ENCODE data around the gene LPP. TPM values are rescaled to one million over a fixed set of nuclear protein-coding genes. Genes with fewer than 3 reads are reported as not detected.
A peak's percentile ranks its signal among the peaks of the same experiment; 100 is the strongest.

Gene LPP
- total RNA-seq, 2 experiments from 2014 or later = 27.5 to 31.8 TPM

- DNase-seq = no peak
- Mint-ChIP-seq H3K27me3 (ENCODE audit: low read depth) (no peaks in the 10 kb centered on the region), H3K9me3 (no peaks in the 10 kb centered on the region), H3K4me1 (ENCODE audit: low read depth) (peaks cover 40% of the 10 kb centered on the region), H3K27ac (no peak overlapping the region), H3K4me3 (no peak overlapping the region), H3K36me3 (ENCODE audit: low read depth) (peaks cover 8% of the 10 kb centered on the region)
- intact Hi-C loops (cut with micrococcal nuclease) = no loop called here
- CTCF ChIA-PET = interaction anchor here (0.7 to 1.3 kb wide), 3 partner anchors 8 to 1003 kb away, joined by 3 to 5 read pairs (median 3); no protein-coding TSS in a partner anchor
Observed at GRCh38 chr3:188304501-188304900, 150.5 kb downstream of the LPP start.

GRCh38 chr3:188305220-188305619 lies 151.3 kb downstream of the LPP start:
- Mint-ChIP-seq H3K4me3 (no peak overlapping the region), H3K27ac (no peak overlapping the region), H3K9me3 (no peaks in the 10 kb centered on the region), H3K36me3 (ENCODE audit: low read depth) (peaks cover 8% of the 10 kb centered on the region), H3K27me3 (ENCODE audit: low read depth) (no peaks in the 10 kb centered on the region), H3K4me1 (ENCODE audit: low read depth) (peaks cover 44% of the 10 kb centered on the region)
- intact Hi-C loops (cut with micrococcal nuclease) = no loop called here
- DNase-seq = no peak
- CTCF ChIA-PET = interaction anchor here (1.3 kb wide), 1 partner anchor 564 kb away, joined by 5 read pairs; no protein-coding TSS in a partner anchor

GRCh38 chr3:188306435-188307005 lies 152.6 kb downstream of the LPP start:
- no peaks in the 10 kb centered on the region for H3K9me3 Mint-ChIP-seq
- peaks cover 5% of the 10 kb centered on the region for H3K36me3 Mint-ChIP-seq (ENCODE audit: low read depth)
- intact Hi-C loops (cut with micrococcal nuclease) = no loop called here
- no peak overlapping the region for H3K4me3 Mint-ChIP-seq
- no peak for DNase-seq
- peaks cover 44% of the 10 kb centered on the region for H3K4me1 Mint-ChIP-seq (ENCODE audit: low read depth)
- CTCF ChIA-PET = interaction anchor here (0.9 to 1.4 kb wide), 2 partner anchors 109 to 566 kb away, joined by 3 read pairs; no protein-coding TSS in a partner anchor
- H3K27me3 Mint-ChIP-seq (ENCODE audit: low read depth) = no peaks in the 10 kb centered on the region
- H3K27ac Mint-ChIP-seq = no peak overlapping the region

GRCh38 chr3:188309437-188310269 lies 155.7 kb downstream of the LPP start:
- CTCF ChIA-PET = interaction anchor here (0.9 to 1.5 kb wide), 2 partner anchors 27 to 571 kb away, joined by 3 to 4 read pairs; no protein-coding TSS in a partner anchor
- peaks cover 8% of the 10 kb centered on the region for H3K36me3 Mint-ChIP-seq (ENCODE audit: low read depth)
- no peak overlapping the region for H3K4me3 Mint-ChIP-seq
- DNase-seq = no peak
- peak overlapping the region; percentile 22 for H3K27ac Mint-ChIP-seq
- H3K27me3 Mint-ChIP-seq (ENCODE audit: low read depth) = no peaks in the 10 kb centered on the region
- intact Hi-C loops (cut with micrococcal nuclease) = loop anchor here (1.0 kb wide), 7 partner anchors 10 to 608 kb away; no protein-coding TSS in a partner anchor
- H3K4me1 Mint-ChIP-seq (ENCODE audit: low read depth) = peaks cover 25% of the 10 kb centered on the region
- H3K9me3 Mint-ChIP-seq = peaks cover 1% of the 10 kb centered on the region

GRCh38 chr3:188310270-188310710 lies 156.3 kb downstream of the LPP start:
- CTCF ChIA-PET = interaction anchor here (0.9 to 1.8 kb wide), 3 partner anchors 28 to 571 kb away, joined by 3 to 6 read pairs (median 4); no protein-coding TSS in a partner anchor
- no peak overlapping the region for H3K4me3 Mint-ChIP-seq
- H3K27me3 Mint-ChIP-seq (ENCODE audit: low read depth) = no peaks in the 10 kb centered on the region
- peaks cover 8% of the 10 kb centered on the region for H3K36me3 Mint-ChIP-seq (ENCODE audit: low read depth)
- peak overlapping the region; percentile 22 for H3K27ac Mint-ChIP-seq
- no peak for DNase-seq
- H3K4me1 Mint-ChIP-seq (ENCODE audit: low read depth) = peaks cover 25% of the 10 kb centered on the region
- intact Hi-C loops (cut with micrococcal nuclease) = no loop called here
- H3K9me3 Mint-ChIP-seq = peaks cover 1% of the 10 kb centered on the region

GRCh38 chr3:188315553-188315952 lies 161.6 kb downstream of the LPP start:
- DNase-seq = no peak
- CTCF ChIA-PET = interaction anchor here (1.1 kb wide), 1 partner anchor 574 kb away, joined by 4 read pairs; no protein-coding TSS in a partner anchor
- Mint-ChIP-seq H3K9me3 (peaks cover 1% of the 10 kb centered on the region), H3K36me3 (ENCODE audit: low read depth) (peaks cover 3% of the 10 kb centered on the region), H3K4me3 (no peak overlapping the region), H3K4me1 (ENCODE audit: low read depth) (peaks cover 14% of the 10 kb centered on the region), H3K27me3 (ENCODE audit: low read depth) (no peaks in the 10 kb centered on the region), H3K27ac (no peak overlapping the region)
- intact Hi-C loops (cut with micrococcal nuclease) = no loop called here

- intact Hi-C loops (cut with micrococcal nuclease) = no loop called here
- peaks cover 1% of the 10 kb centered on the region for H3K9me3 Mint-ChIP-seq
- H3K27ac Mint-ChIP-seq = no peak overlapping the region
- DNase-seq = no peak
- peaks cover 3% of the 10 kb centered on the region for H3K36me3 Mint-ChIP-seq (ENCODE audit: low read depth)
- CTCF ChIA-PET = interaction anchor here (0.7 kb wide), 1 partner anchor 42 kb away, joined by 4 read pairs; no protein-coding TSS in a partner anchor
- H3K4me1 Mint-ChIP-seq (ENCODE audit: low read depth) = peaks cover 17% of the 10 kb centered on the region
- H3K4me3 Mint-ChIP-seq = no peak overlapping the region
- H3K27me3 Mint-ChIP-seq (ENCODE audit: low read depth) = no peaks in the 10 kb centered on the region
Observed at GRCh38 chr3:188316021-188316722, 162.2 kb downstream of the LPP start.

GRCh38 chr3:188316723-188317070 lies 162.7 kb downstream of the LPP start:
- Mint-ChIP-seq H3K27ac (no peak overlapping the region), H3K36me3 (ENCODE audit: low read depth) (peaks cover 3% of the 10 kb centered on the region), H3K4me3 (no peak overlapping the region), H3K27me3 (ENCODE audit: low read depth) (no peaks in the 10 kb centered on the region), H3K4me1 (ENCODE audit: low read depth) (peaks cover 17% of the 10 kb centered on the region), H3K9me3 (peaks cover 1% of the 10 kb centered on the region)
- CTCF ChIA-PET = interaction anchor here (0.7 kb wide), 1 partner anchor 43 kb away, joined by 4 read pairs; no protein-coding TSS in a partner anchor
- intact Hi-C loops (cut with micrococcal nuclease) = no loop called here
- DNase-seq = no peak

GRCh38 chr3:188319569-188319968 lies 165.6 kb downstream of the LPP start:
- Mint-ChIP-seq H3K27me3 (ENCODE audit: low read depth) (no peaks in the 10 kb centered on the region), H3K4me1 (ENCODE audit: low read depth) (peaks cover 44% of the 10 kb centered on the region), H3K36me3 (ENCODE audit: low read depth) (no peaks in the 10 kb centered on the region), H3K4me3 (no peak overlapping the region), H3K27ac (no peak overlapping the region), H3K9me3 (no peaks in the 10 kb centered on the region)
- DNase-seq = no peak
- intact Hi-C loops (cut with micrococcal nuclease) = no loop called here
- CTCF ChIA-PET = no interaction called here

- H3K4me1 Mint-ChIP-seq (ENCODE audit: low read depth) = peaks cover 49% of the 10 kb centered on the region
- H3K9me3 Mint-ChIP-seq = no peaks in the 10 kb centered on the region
- H3K27ac Mint-ChIP-seq = no peak overlapping the region
- CTCF ChIA-PET = interaction anchor here (0.6 to 0.8 kb wide), 2 partner anchors 10 to 344 kb away, joined by 3 read pairs; no protein-coding TSS in a partner anchor
- no peaks in the 10 kb centered on the region for H3K27me3 Mint-ChIP-seq (ENCODE audit: low read depth)
- H3K36me3 Mint-ChIP-seq (ENCODE audit: low read depth) = no peaks in the 10 kb centered on the region
- H3K4me3 Mint-ChIP-seq = no peak overlapping the region
- intact Hi-C loops (cut with micrococcal nuclease) = loop anchor here (5.0 kb wide), 2 partner anchors 262 to 518 kb away; no protein-coding TSS in a partner anchor
- DNase-seq = no peak
Observed at GRCh38 chr3:188320757-188321156, 166.8 kb downstream of the LPP start.

GRCh38 chr3:188321258-188321657 lies 167.3 kb downstream of the LPP start:
- Mint-ChIP-seq H3K36me3 (ENCODE audit: low read depth) (peaks cover 4% of the 10 kb centered on the region), H3K9me3 (no peaks in the 10 kb centered on the region), H3K27me3 (ENCODE audit: low read depth) (no peaks in the 10 kb centered on the region), H3K4me1 (ENCODE audit: low read depth) (peaks cover 53% of the 10 kb centered on the region), H3K4me3 (no peak overlapping the region), H3K27ac (no peak overlapping the region)
- DNase-seq = no peak
- intact Hi-C loops (cut with micrococcal nuclease) = loop anchor here (5.0 kb wide), 2 partner anchors 261 to 519 kb away; no protein-coding TSS in a partner anchor
- CTCF ChIA-PET = interaction anchor here (1.2 kb wide), 1 partner anchor 38 kb away, joined by 3 read pairs; no protein-coding TSS in a partner anchor

All from activated naive CD4-positive, alpha-beta T cell treated with anti-CD3 and anti-CD28 coated beads for 36 hours (primary cell).